IMR-90 (cell line): ENCODE results near the gene PPFIA1. TPM values are rescaled to one million over a fixed set of nuclear protein-coding genes. Genes with fewer than 3 reads are reported as not detected.

ENCODE experiments used
- ATAC-seq: fragments of 200-7000 bp; cut with Tn5 transposase; 2 replicates; pipeline ENCODE4 v1.9.1; 2020; ENCODE audit warnings: low read depth, mild to moderate bottlenecking, moderate library complexity
- BruUV-seq: library from RNA; stranded (reverse); fragments of 400-500 nt; replicated peaks from 2 replicates; lab custom pipeline; 2021; lab: Mats Ljungman, UMichigan
- CTCF ChIA-PET: fragments of 300-600 bp; formaldehyde crosslinking; extraction: SDS; loops from one replicate; lab custom pipeline; 2021; ENCODE audit warnings: antibody characterized with exemption; lab: Yijun Ruan, JAX
- POLR2A ChIA-PET: fragments of 300-600 bp; sonication (Branson Sonifier 250); formaldehyde crosslinking; loops from one replicate; lab custom pipeline; 2022; ENCODE audit warnings: antibody characterized with exemption; ENCODE audit not compliant: unreplicated experiment; lab: Charles Lee
- DNase-seq: peaks from one replicate; pipeline ENCODE4 v3.0.0; 2013
- H2AFZ ChIP-seq: replicated peaks from 2 replicates; pipeline ENCODE3; 2013; ENCODE audit warnings: low read length, mild to moderate bottlenecking; ENCODE audit not compliant: poor library complexity
- H2AK5ac ChIP-seq: 2 replicates; pipeline ENCODE4 v1.6.1; 2013; ENCODE audit warnings: low read depth, low read length, inconsistent platforms
- H2AK9ac ChIP-seq: replicated peaks from 2 replicates; pipeline ENCODE3; 2013; ENCODE audit warnings: mild to moderate bottlenecking, low read depth, low read length, moderate library complexity; ENCODE audit not compliant: poor library complexity
- H2BK120ac ChIP-seq: 2 replicates; pipeline ENCODE4 v1.6.1; 2013; ENCODE audit warnings: low read depth, low read length, inconsistent platforms
- H2BK15ac ChIP-seq: 3 replicates; pipeline ENCODE4 v1.6.1; 2013; ENCODE audit warnings: low read depth, low read length, inconsistent platforms
- H2BK20ac ChIP-seq: 2 replicates; pipeline ENCODE4 v1.6.1; 2013; ENCODE audit warnings: low read depth, mild to moderate bottlenecking, inconsistent platforms, low read length, moderate library complexity
- H2BK5ac ChIP-seq: 2 replicates; pipeline ENCODE4 v1.6.1; 2013; ENCODE audit warnings: mild to moderate bottlenecking, low read depth, low read length, inconsistent platforms; ENCODE audit not compliant: poor library complexity, severe bottlenecking
- H3K14ac ChIP-seq: replicated peaks from 2 replicates; pipeline ENCODE4 v1.6.1; 2013; ENCODE audit warnings: low read depth, low read length, inconsistent platforms
- H3K18ac ChIP-seq: 2 replicates; pipeline ENCODE4 v1.6.1; 2013; ENCODE audit warnings: low read depth, low read length, control low read depth
- H3K23ac ChIP-seq: 2 replicates; pipeline ENCODE4 v1.6.1; 2013; ENCODE audit warnings: low read depth, low read length, inconsistent platforms
- H3K27ac ChIP-seq: 2 replicates; pipeline ENCODE4 v1.5.1; 2013; ENCODE audit warnings: mild to moderate bottlenecking, control low read depth, low read length; ENCODE audit not compliant: insufficient read depth
- H3K27me3 ChIP-seq: 2 replicates; pipeline ENCODE4 v1.6.1; 2013; ENCODE audit warnings: low read length; ENCODE audit not compliant: control insufficient read depth, insufficient read depth
- H3K36me3 ChIP-seq: 2 replicates; pipeline ENCODE4 v1.6.1; 2013; ENCODE audit warnings: low read length, mixed read lengths; ENCODE audit not compliant: control insufficient read depth, insufficient read depth
- H3K4ac ChIP-seq: 2 replicates; pipeline ENCODE4 v1.6.1; 2013; ENCODE audit warnings: low read depth, low read length, inconsistent platforms
- H3K4me1 ChIP-seq: 2 replicates; pipeline ENCODE4 v1.6.1; 2013; ENCODE audit warnings: low read length, mixed read lengths; ENCODE audit not compliant: control insufficient read depth, insufficient read depth
- H3K4me2 ChIP-seq: 2 replicates; pipeline ENCODE4 v1.6.1; 2013; ENCODE audit warnings: low read depth, mild to moderate bottlenecking, control low read depth, low read length, moderate library complexity
- H3K4me3 ChIP-seq: 2 replicates; pipeline ENCODE4 v1.5.1; 2013; ENCODE audit warnings: low read depth, mild to moderate bottlenecking, control low read depth, low read length, moderate library complexity; ENCODE audit not compliant: insufficient read depth
- H3K56ac ChIP-seq: 2 replicates; pipeline ENCODE4 v1.6.1; 2013; ENCODE audit warnings: low read length, inconsistent platforms; ENCODE audit not compliant: insufficient read depth; ENCODE audit errors: extremely low read depth
- H3K79me1 ChIP-seq, 2 experiments: 2 replicates each; pipeline ENCODE4 v1.6.1; 2013; ENCODE audit warnings: low read length in 2 of 2, inconsistent platforms in 1 of 2, low read depth in 1 of 2
- H3K9ac ChIP-seq: 2 replicates; pipeline ENCODE4 v1.6.1; 2013; ENCODE audit warnings: low read depth, low read length, control low read depth
- H3K9me1 ChIP-seq: 2 replicates; pipeline ENCODE4 v1.6.1; 2013; ENCODE audit warnings: low read length, inconsistent platforms; ENCODE audit not compliant: insufficient read depth
- H3K9me3 ChIP-seq: 2 replicates; pipeline ENCODE4 v1.6.1; 2013; ENCODE audit warnings: low read length; ENCODE audit not compliant: control insufficient read depth, insufficient read depth
- H4K20me1 ChIP-seq: 2 replicates; pipeline ENCODE4 v1.6.1; 2013; ENCODE audit warnings: low read length, inconsistent platforms; ENCODE audit not compliant: insufficient read depth
- H4K5ac ChIP-seq: 2 replicates; pipeline ENCODE4 v1.6.1; 2013; ENCODE audit warnings: mild to moderate bottlenecking, low read depth, low read length, control low read depth
- H4K8ac ChIP-seq, 2 experiments: 2 replicates each; pipeline ENCODE4 v1.6.1; 2013; ENCODE audit warnings: low read depth in 2 of 2, low read length in 2 of 2, control low read depth in 1 of 2, inconsistent platforms in 1 of 2
- H4K91ac ChIP-seq: 2 replicates; pipeline ENCODE4 v1.6.1; 2013; ENCODE audit warnings: low read depth, low read length, inconsistent platforms; ENCODE audit not compliant: insufficient read depth
- CEBPB ChIP-seq: IDR thresholded peaks from 2 replicates; pipeline ENCODE4 v1.6.1; 2012; ENCODE audit warnings: low read depth, low read length, improper control_type of control experiment
- CHD1 ChIP-seq: IDR thresholded peaks from 2 replicates; pipeline ENCODE4 v1.6.1; 2012; ENCODE audit warnings: low read depth, low read length, improper control_type of control experiment
- MAFK ChIP-seq: IDR thresholded peaks from 2 replicates; pipeline ENCODE4 v1.6.1; 2012; ENCODE audit warnings: low read depth, low read length, improper control_type of control experiment
- MAZ ChIP-seq: IDR thresholded peaks from 2 replicates; pipeline ENCODE4 v1.6.1; 2012; ENCODE audit warnings: low read depth, mild to moderate bottlenecking, low read length, improper control_type of control experiment, moderate library complexity, borderline replicate concordance
- NFE2L2 ChIP-seq: fragments of 150-350 bp; IDR thresholded peaks from 2 replicates; pipeline ENCODE4 v1.6.1; 2016; ENCODE audit warnings: low read depth, mild to moderate bottlenecking, low read length
- RAD21 ChIP-seq: IDR thresholded peaks from 2 replicates; pipeline ENCODE4 v1.6.1; 2012; ENCODE audit warnings: low read length, improper control_type of control experiment
- SMC3 ChIP-seq: fragments of 150-350 bp; IDR thresholded peaks from 2 replicates; pipeline ENCODE4 v1.6.1; 2016; ENCODE audit warnings: low read depth, mild to moderate bottlenecking, antibody characterized with exemption, low read length, moderate library complexity
- WGBS, 2 experiments: methylation state at CpG; one replicate each; pipeline versions ENCODE4 v1.1.5 to v1.1.7; 2013; ENCODE audit warnings: missing lambda C conversion rate in 2 of 2; ENCODE audit not compliant: insufficient read length in 1 of 2; ENCODE audit errors: extremely low coverage in 2 of 2; 5-methylcytosine and 5-hydroxymethylcytosine counted together
- dilution Hi-C: fragments of 300-500 bp; cut with HindIII; formaldehyde crosslinking; loops from one replicate; pipeline ENCODE4 v1.14.3; 2018; ENCODE audit warnings: low sequenced_read_pairs; ENCODE audit not compliant: unreplicated experiment
- in situ Hi-C: fragments of 300-500 bp; cut with MboI; formaldehyde crosslinking; loops from 3 replicates; pipeline ENCODE4 v1.14.3; 2019; ENCODE audit warnings: low sequenced_read_pairs, inconsistent platforms, mixed read lengths
- intact Hi-C: fragments of 100-400 bp; cut with micrococcal nuclease; formaldehyde crosslinking; loops from 2 replicates; pipeline ENCODE4 v1.10.0; 2022
- polyA plus RNA-seq, 3 experiments: library from polyadenylated mRNA; depleted of rRNA; stranded (reverse); fragments of >200 nt; gene quantifications; 2 replicates each; pipeline ENCODE4 v1.2.3, GENCODE V29; 2012; ENCODE audit warnings: low replicate concordance in 1 of 3
- total RNA-seq: library from RNA; depleted of rRNA; stranded (reverse); fragments of >200 nt; gene quantifications from 2 replicates; pipeline ENCODE4 v1.2.3, GENCODE V29; 2012

Gene PPFIA1
- total and polyA plus RNA-seq, 2 of the 4 experiments (the other 2 are of a cell fraction): 25.6 to 37.2 TPM

DNA sequence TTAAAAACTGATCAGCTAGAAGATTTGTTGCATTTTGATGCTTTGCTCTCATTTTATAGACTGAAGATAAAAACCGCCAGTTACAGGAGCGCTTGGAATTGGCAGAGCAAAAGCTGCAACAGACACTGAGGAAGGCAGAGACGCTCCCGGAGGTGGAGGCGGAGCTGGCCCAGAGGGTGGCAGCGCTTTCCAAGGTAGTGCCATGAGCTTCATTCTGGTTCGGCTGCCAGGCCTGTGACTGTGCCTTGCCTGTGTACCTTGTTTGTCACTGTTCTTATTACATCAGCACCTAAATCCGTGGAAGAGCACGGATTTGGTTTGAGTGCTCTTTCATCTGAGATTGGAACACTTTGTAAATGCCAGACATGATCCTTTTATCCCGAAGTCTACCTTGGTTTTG lies 61.4 kb downstream of the PPFIA1 start:
- Histone ChIP-seq H3K9ac (no peak overlapping the region), H2AK5ac (no peak overlapping the region), H4K20me1 (0 out of 2 replicates have a peak, but pooled peaks cover 6% of the 10 kb centered on the region), H3K4me2 (no peak overlapping the region), H3K27ac (no peak overlapping the region), H2BK20ac (no peak overlapping the region), H4K91ac (no peak overlapping the region), H3K36me3 (peaks cover 53% of the 10 kb centered on the region), H3K18ac (no peak overlapping the region), H2BK15ac (no peak overlapping the region), H3K4me1 (peaks cover 6% of the 10 kb centered on the region), H3K4ac (no peak overlapping the region), H4K5ac (no peak overlapping the region), H3K56ac (no peak overlapping the region), H3K79me1 (peaks cover 9 to 34% of the 10 kb centered on the region in 2 experiments; a peak in 3 of 4 replicates), H2BK5ac (no peak overlapping the region), H3K4me3 (no peak overlapping the region), H3K9me3 (no peaks in the 10 kb centered on the region), H2BK120ac (no peak overlapping the region), H3K14ac (no peak overlapping the region), H3K9me1 (peaks cover 10% of the 10 kb centered on the region), H3K23ac (no peak overlapping the region), H3K27me3 (no peaks in the 10 kb centered on the region), H4K8ac (no peak overlapping the region), H2AFZ (no peak overlapping the region), H2AK9ac (no peak overlapping the region)
- TF ChIP-seq CHD1: no peak
- TF ChIP-seq NFE2L2: no peak
- TF ChIP-seq MAFK: no peak
- no peak for TF ChIP-seq CEBPB
- no peak for TF ChIP-seq SMC3
- TF ChIP-seq RAD21: no peak
- no peak for TF ChIP-seq MAZ
- WGBS, 2 experiments: 100% methylated on average over 2 of the region's 10 CpGs; no CpG with 5 or more reads in 1 of the 2 experiments
- intact Hi-C loops (no loop called here), dilution Hi-C loops (no loop called here), in situ Hi-C loops (no loop called here)
- ChIA-PET CTCF (no interaction called here), POLR2A (no interaction called here)
- no peak for DNase-seq
- no TSS peak for BruUV-seq
- ATAC-seq: no peak
